ENCODE measurements around the gene EN2.
A peak's percentile ranks its signal among the peaks of the same experiment; 100 is the strongest.

Gene EN2

GRCh38 chr7:155411718-155412415, 46.1 kb upstream of the EN2 start:
- H3K4me3 ChIP-seq (ENCODE audit: low read length), result no peak overlapping the region
- H3K27ac ChIP-seq (ENCODE audit: low read length), result no peak overlapping the region
- no peak overlapping the region for H2AFZ ChIP-seq (ENCODE audit: low read depth, low read length)
- no peaks in the 10 kb centered on the region for H3K79me2 ChIP-seq (ENCODE audit: low read length)
- no peaks in the 10 kb centered on the region for H4K20me1 ChIP-seq (ENCODE audit: insufficient read depth, low read length)
- H3K36me3 ChIP-seq (replicated peaks; ENCODE audit: low read depth, low read length), result no peaks in the 10 kb centered on the region
- H3K9me3 ChIP-seq (ENCODE audit: insufficient read depth, low read length), result no peaks in the 10 kb centered on the region
- TF ChIP-seq CTCF (IDR thresholded peaks at IDR 0.05; ENCODE audit: low read depth, low read length) (no peak), EZH2phosphoT487 (IDR thresholded peaks at IDR 0.05; ENCODE audit: low read depth) (no peak)
- H3K4me1 ChIP-seq (ENCODE audit: low read length), result 0 out of 2 replicates have a peak, but pooled peaks cover 5% of the 10 kb centered on the region
- no peak overlapping the region for H3K9ac ChIP-seq (ENCODE audit: low read length)
- peaks cover 4% of the 10 kb centered on the region; the same call in 1 of the 2 replicates for H3K27me3 ChIP-seq (ENCODE audit: low read depth, low read length)
- no peak overlapping the region; the same call in 1 of the 2 replicates for H3K4me2 ChIP-seq (ENCODE audit: low read length)

GRCh38 chr7:155412416-155413253, 45.3 kb upstream of the EN2 start:
- TF ChIP-seq EZH2phosphoT487 (IDR thresholded peaks at IDR 0.05; ENCODE audit: low read depth) (no peak), CTCF (IDR thresholded peaks at IDR 0.05; ENCODE audit: low read depth, low read length) (peak; percentile 82)
- Histone ChIP-seq H3K9me3 (ENCODE audit: insufficient read depth, low read length) (no peaks in the 10 kb centered on the region), H3K27ac (ENCODE audit: low read length) (no peak overlapping the region), H2AFZ (ENCODE audit: low read depth, low read length) (no peak overlapping the region), H3K4me1 (ENCODE audit: low read length) (0 out of 2 replicates have a peak, but pooled peaks cover 5% of the 10 kb centered on the region), H4K20me1 (ENCODE audit: insufficient read depth, low read length) (no peaks in the 10 kb centered on the region), H3K4me3 (ENCODE audit: low read length) (no peak overlapping the region), H3K36me3 (replicated peaks; ENCODE audit: low read depth, low read length) (no peaks in the 10 kb centered on the region), H3K9ac (ENCODE audit: low read length) (no peak overlapping the region), H3K4me2 (ENCODE audit: low read length) (peak overlapping the region; percentile 47), H3K27me3 (ENCODE audit: low read depth, low read length) (peaks cover 6% of the 10 kb centered on the region; the same call in 1 of the 2 replicates), H3K79me2 (ENCODE audit: low read length) (no peaks in the 10 kb centered on the region)

GRCh38 chr7:155414547-155415492, 43.1 kb upstream of the EN2 start:
- TF ChIP-seq CTCF (IDR thresholded peaks at IDR 0.05; ENCODE audit: low read depth, low read length) (no peak), EZH2phosphoT487 (IDR thresholded peaks at IDR 0.05; ENCODE audit: low read depth) (no peak)
- Histone ChIP-seq H3K36me3 (replicated peaks; ENCODE audit: low read depth, low read length) (no peaks in the 10 kb centered on the region), H3K27ac (ENCODE audit: low read length) (no peak overlapping the region), H4K20me1 (ENCODE audit: insufficient read depth, low read length) (no peaks in the 10 kb centered on the region), H3K79me2 (ENCODE audit: low read length) (no peaks in the 10 kb centered on the region), H3K27me3 (ENCODE audit: low read depth, low read length) (peaks cover 6% of the 10 kb centered on the region; the same call in 1 of the 2 replicates), H2AFZ (ENCODE audit: low read depth, low read length) (no peak overlapping the region), H3K9me3 (ENCODE audit: insufficient read depth, low read length) (no peaks in the 10 kb centered on the region), H3K4me3 (ENCODE audit: low read length) (no peak overlapping the region), H3K9ac (ENCODE audit: low read length) (no peak overlapping the region), H3K4me1 (ENCODE audit: low read length) (0 out of 2 replicates have a peak, but pooled peaks cover 5% of the 10 kb centered on the region), H3K4me2 (ENCODE audit: low read length) (no peak overlapping the region)
